Eye (tissue), 1 donor: ENCODE data around the gene TMEM19.
A peak's percentile ranks its signal among the peaks of the same experiment; 100 is the strongest.

Experiments used
- DNase-seq: peaks from one replicate; pipeline ENCODE4 v3.0.0-alpha.2; 2015

Gene TMEM19

GRCh38 chr12:71719647-71720370 is 33.9 kb downstream of the TMEM19 start:
- DNase-seq, result no peak

- no peak for DNase-seq
Observed at GRCh38 chr12:71721783-71722505, 36.1 kb downstream of the TMEM19 start.

- peak; percentile 21 for DNase-seq
Observed at GRCh38 chr12:71725011-71725410, 39.1 kb downstream of the TMEM19 start.

- DNase-seq, result no peak
Observed at GRCh38 chr12:71726548-71726947, 40.7 kb downstream of the TMEM19 start.

- no peak for DNase-seq
Observed at GRCh38 chr12:71727958-71728357, 42.1 kb downstream of the TMEM19 start.

- no peak for DNase-seq
Observed at GRCh38 chr12:71730936-71731335, 45.1 kb downstream of the TMEM19 start.

- DNase-seq, result no peak
Observed at GRCh38 chr12:71731439-71732356, 45.8 kb downstream of the TMEM19 start.

- DNase-seq, result no peak
Observed at GRCh38 chr12:71732357-71732712, 46.5 kb downstream of the TMEM19 start.

- DNase-seq, result no peak
Observed at GRCh38 chr12:71737197-71737596, 51.3 kb downstream of the TMEM19 start.

- no peak for DNase-seq
Observed at GRCh38 chr12:71742998-71743397, 57.1 kb downstream of the TMEM19 start.

GRCh38 chr12:71744522-71745300 is 58.8 kb downstream of the TMEM19 start:
- DNase-seq, result no peak

GRCh38 chr12:71746974-71747611 is 61.2 kb downstream of the TMEM19 start:
- peak; percentile 74 for DNase-seq

- peak; percentile 29 for DNase-seq
Observed at GRCh38 chr12:71748081-71748850, 62.4 kb downstream of the TMEM19 start.

GRCh38 chr12:71749666-71750065 is 63.8 kb downstream of the TMEM19 start:
- DNase-seq, result no peak

GRCh38 chr12:71752891-71753290 is 67.0 kb downstream of the TMEM19 start:
- DNase-seq, result no peak
